Activated CD4-positive, alpha-beta T cell treated with anti-CD3 and anti-CD28 coated beads, Interleukin-2, amount 10 ng/mL, durations not matched to agents 24 days and 14 days (primary cell): ENCODE data around the gene ZNF200. TPM values are rescaled to one million over a fixed set of nuclear protein-coding genes. Genes with fewer than 3 reads are reported as not detected.
A peak's percentile ranks its signal among the peaks of the same experiment; 100 is the strongest.
"Not testable (repeated sequence)": the region's sequence is repeated elsewhere in the genome, so short reads cannot be mapped to it uniquely, and the experiment has no call there.

Experiments
- DNase-seq: peaks from one replicate; pipeline ENCODE4 v3.0.0; 2022
- H3K27ac Mint-ChIP-seq: one replicate; pipeline ENCODE4 v1.8.0; 2022; ENCODE audit warnings: mild to moderate bottlenecking, mixed read lengths
- H3K27me3 Mint-ChIP-seq: one replicate; pipeline ENCODE4 v1.8.0; 2022; ENCODE audit warnings: mixed read lengths
- H3K36me3 Mint-ChIP-seq: one replicate; pipeline ENCODE4 v1.8.0; 2022; ENCODE audit warnings: low read depth, mild to moderate bottlenecking, mixed read lengths
- H3K4me1 Mint-ChIP-seq: one replicate; pipeline ENCODE4 v1.8.0; 2021; ENCODE audit warnings: mixed read lengths
- H3K4me3 Mint-ChIP-seq: one replicate; pipeline ENCODE4 v1.8.0; 2022; ENCODE audit warnings: mild to moderate bottlenecking, moderate library complexity, mixed read lengths
- H3K9me3 Mint-ChIP-seq: one replicate; pipeline ENCODE4 v1.8.0; 2021; ENCODE audit warnings: mixed read lengths
- intact Hi-C: fragments of 100-400 bp; cut with micrococcal nuclease; formaldehyde crosslinking; loops from one replicate; pipeline ENCODE4 v1.15.1; 2023
- total RNA-seq: library from RNA; stranded (reverse); gene quantifications from 2 replicates; pipeline ENCODE4 v1.2.3, GENCODE V29; 2022

Gene ZNF200
- total RNA-seq, 1 donor from 2014 or later = 13.4 TPM

DNA sequence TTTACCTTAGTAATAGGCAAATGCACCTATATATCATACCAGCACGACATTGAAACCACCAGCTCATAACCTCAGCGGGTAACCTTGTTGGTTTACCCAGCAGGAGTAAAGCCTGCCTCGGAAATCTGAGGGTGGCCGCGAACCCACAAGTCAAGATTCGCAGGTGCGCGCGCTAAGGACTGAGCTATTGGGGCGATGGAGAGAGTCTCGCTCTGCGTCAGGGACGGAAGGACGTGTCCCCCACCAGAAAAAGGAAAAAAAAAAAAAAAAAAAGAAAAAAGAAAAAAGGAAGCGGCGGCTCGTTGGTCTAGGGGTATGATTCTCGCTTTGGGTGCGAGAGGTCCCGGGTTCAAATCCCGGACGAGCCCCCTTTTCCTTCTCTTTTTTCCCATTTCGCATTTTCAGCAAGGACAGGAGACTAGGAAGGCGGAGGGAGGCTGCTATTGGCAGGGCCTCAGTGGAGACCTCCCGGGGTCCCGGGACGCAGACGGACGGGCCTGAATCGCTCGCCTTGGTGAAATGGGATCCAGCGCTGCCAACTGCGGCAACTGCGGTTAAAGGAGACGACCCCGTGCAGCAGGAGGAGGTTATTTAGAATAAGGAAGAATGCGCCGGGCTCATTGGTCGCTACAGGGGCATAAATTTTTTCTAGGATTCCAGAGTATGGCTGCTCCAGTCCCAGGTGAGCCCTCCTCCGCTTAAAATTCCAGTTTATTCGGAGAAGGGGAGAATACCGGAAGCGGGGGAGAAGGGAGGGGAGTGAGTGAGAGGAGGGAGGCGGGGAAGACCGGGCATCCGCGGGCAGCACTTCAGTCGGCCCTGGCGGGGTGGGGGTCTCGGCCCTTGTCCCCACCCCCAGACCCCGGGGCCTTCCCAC lies 46.9 kb downstream of the ZNF200 start, which contains the start of gene OR1F1:
Gene OR1F1 (plus strand): TSS at position 407 of the 877 bp plus-strand sequence.
- DNase-seq = peak; percentile 87

DNA sequence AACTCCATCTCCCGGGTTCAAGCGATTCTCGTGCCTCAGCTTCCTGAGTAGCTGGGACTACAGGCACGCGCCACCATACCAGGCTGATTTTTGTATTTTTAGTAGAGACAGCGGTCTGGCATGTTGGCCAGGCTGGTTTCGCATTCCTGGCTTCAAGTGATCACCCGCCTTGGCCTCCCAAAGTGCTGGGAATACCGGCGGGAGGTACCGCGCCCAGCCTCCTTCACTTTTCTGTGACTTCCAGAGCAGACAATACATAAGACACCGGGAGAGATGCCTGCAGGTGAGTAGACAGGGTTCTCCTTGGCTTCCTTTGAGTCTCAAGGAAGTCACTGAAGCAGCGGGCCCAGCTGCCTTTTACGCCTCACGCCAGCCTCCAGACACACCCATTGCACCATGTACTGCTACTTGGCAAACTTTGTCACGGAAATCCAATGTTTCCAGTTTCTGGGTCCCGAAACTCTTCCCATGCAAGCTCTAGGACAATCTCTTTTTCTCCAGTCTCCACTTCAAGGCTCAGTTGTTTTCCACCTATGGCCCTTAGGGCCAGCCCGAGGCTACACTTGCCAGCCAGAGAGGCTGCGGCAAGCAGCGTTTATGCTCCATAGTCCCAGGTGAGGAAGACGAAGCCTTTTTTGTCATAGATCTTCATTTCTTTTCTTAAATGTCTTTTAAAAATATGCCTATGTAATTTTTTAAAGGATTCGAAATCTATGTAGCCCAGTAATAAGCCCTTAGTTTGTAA lies 47.8 kb downstream of the ZNF200 start:
- Mint-ChIP-seq H3K36me3 (peaks cover 12% of the 10 kb centered on the region), H3K27me3 (peaks cover 65% of the 10 kb centered on the region), H3K27ac (no peak overlapping the region), H3K4me3 (peak overlapping the region; percentile 7), H3K9me3 (peaks cover 28% of the 10 kb centered on the region), H3K4me1 (peaks cover 41% of the 10 kb centered on the region)
- intact Hi-C loops = loop anchor here (1.0 kb wide), 1 partner anchor 35 kb away; no protein-coding TSS in a partner anchor
- DNase-seq = no peak

More for the DNA sequence above, 46.9 kb downstream of the ZNF200 start, which contains the start of gene OR1F1:
- peaks cover 38% of the 10 kb centered on the region for H3K4me1 Mint-ChIP-seq
- H3K9me3 Mint-ChIP-seq = peaks cover 26% of the 10 kb centered on the region
- peaks cover 8% of the 10 kb centered on the region for H3K36me3 Mint-ChIP-seq
- intact Hi-C loops = loop anchor here (1.0 kb wide), 1 partner anchor 36 kb away; no protein-coding TSS in a partner anchor
- peak within 1 kb of the TSS; percentile 70 for H3K4me3 Mint-ChIP-seq
- H3K27ac Mint-ChIP-seq = peak within 1 kb of the TSS; percentile 79
- H3K27me3 Mint-ChIP-seq = peaks cover 58% of the 10 kb centered on the region

DNA sequence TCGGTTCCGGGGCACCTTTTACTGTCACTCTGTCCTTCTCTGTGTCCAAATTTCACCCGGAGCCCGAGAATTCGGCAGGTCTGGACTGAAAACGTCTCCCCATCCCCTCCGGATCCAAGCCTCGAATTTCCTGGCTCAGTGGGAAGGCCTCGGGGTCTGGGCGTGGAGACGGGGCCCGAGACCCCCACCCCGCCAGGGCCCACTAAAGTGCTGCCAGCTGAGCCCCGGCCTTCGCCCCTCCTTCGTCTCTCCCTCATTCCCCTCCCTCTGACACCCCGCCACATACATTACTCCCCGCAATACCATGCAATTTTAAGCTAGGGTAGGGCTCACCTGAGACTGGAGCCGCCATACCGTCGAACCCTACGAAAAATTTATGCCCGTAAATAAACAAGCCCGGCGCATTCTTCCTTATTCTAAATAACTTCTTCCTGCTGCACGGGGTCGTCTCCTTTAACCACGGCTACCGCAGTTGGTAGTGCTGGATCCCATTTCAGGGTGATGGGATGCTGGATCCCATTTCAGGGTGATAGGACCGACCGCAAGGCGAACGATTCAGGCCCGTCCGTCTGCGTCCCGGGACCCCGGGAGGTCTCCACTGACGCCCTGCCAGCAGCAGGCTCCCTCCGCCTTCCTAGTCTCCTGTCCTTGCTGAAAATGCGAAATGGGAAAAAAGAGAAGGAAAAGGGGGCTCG lies 51.4 kb downstream of the ZNF200 start:
- peak; percentile 62 for DNase-seq
- Mint-ChIP-seq H3K27ac (peak overlapping the region; percentile 91), H3K4me1 (peaks cover 22% of the 10 kb centered on the region), H3K27me3 (peaks cover 68% of the 10 kb centered on the region), H3K36me3 (peaks cover 12% of the 10 kb centered on the region), H3K4me3 (peak overlapping the region; percentile 79), H3K9me3 (peaks cover 19% of the 10 kb centered on the region)
- intact Hi-C loops = loop anchor here (1.0 kb wide), 1 partner anchor 12 kb away; no protein-coding TSS in a partner anchor

DNA sequence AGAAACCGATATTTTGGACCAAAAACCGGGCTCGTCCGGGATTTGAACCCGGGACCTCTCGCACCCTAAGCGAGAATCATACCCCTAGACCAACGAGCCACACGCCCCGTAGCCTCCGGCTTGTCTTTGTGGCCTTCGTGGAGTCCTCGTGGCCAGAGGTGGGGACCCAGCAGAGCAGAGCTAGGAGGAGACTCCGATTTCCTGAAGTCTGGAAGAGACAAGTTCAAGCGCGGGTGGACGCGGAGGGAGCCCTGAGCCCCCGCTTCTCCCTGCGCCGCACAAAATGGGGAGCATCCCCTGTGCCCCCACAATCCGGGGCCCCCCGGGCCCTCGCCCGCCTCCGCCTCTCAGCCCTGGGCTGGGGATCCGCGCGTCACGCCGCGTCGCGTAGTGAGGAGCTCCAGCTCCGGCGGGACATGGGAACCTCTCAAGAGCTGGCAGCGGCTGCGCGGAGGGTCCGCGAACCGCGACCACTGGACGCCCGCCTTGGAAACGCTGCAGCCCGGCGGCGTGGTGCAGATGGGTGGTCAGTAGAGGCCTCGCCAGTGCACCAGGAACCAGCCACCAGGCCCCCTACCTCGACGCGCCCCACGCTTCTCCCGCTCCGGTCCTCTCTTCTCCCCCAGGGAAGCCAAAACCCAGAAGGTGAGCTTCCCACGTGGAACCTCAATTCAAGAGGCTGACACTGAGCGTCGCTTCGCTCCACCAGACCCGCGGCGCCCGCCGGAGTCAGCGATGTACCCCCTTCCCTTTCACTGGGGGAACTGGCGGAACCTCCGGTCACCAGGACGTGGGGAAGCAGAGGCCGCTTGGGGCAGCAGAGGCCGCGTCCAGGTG lies 52.1 kb downstream of the ZNF200 start:
- Mint-ChIP-seq H3K9me3 (peaks cover 19% of the 10 kb centered on the region), H3K4me1 (peaks cover 17% of the 10 kb centered on the region), H3K27me3 (peaks cover 65% of the 10 kb centered on the region), H3K4me3 (peak overlapping the region; percentile 79), H3K27ac (peak overlapping the region; percentile 88), H3K36me3 (peaks cover 11% of the 10 kb centered on the region)
- intact Hi-C loops = loop anchor here (1.0 kb wide), 1 partner anchor 12 kb away; no protein-coding TSS in a partner anchor
- peak; percentile 81 for DNase-seq

DNA sequence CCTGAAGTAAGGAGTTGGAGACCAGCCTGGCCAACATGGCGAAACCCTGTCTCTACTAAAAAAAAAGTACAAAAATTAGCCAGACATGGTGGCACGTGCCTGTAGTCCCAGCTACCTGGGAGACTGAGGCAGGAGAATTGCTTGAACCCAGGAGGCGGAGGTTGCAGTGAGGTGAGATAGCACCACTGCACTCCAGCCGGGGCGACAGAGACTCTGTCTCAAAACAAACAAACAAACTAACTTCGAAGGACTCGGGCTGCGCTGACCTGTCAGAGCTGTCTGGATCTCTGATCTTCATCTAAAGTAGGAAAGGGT lies 52.7 kb downstream of the ZNF200 start:
- H3K36me3 Mint-ChIP-seq, intact Hi-C loops: not testable (repeated sequence)
- Mint-ChIP-seq H3K27me3 (peaks cover 65% of the 10 kb centered on the region), H3K4me1 (peaks cover 15% of the 10 kb centered on the region), H3K27ac (peak overlapping the region; percentile 88), H3K4me3 (peak overlapping the region; percentile 79), H3K9me3 (peaks cover 13% of the 10 kb centered on the region)
- peak; percentile 57 for DNase-seq

DNA sequence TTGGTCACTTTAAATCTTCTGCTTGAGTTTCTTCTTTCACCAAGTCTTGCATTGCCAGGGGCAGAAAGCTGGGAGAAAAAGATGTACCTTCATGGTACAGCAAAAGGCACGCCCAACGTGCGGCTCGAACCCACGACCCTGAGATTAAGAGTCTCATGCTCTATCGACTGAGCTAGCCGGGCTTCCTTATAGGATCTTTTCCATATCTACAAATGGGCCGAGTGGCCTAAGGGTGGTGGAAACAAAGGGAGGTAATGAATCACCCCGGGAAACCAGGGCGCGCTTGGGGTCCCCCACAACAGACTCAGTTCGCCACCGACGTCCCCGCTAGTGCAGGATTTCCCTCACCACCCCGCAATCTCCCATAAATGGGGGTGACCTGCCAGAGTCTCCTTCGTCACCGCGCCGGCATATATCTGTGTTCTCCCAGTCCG lies 54.5 kb downstream of the ZNF200 start:
- DNase-seq = peak; percentile 55
- Mint-ChIP-seq H3K4me1 (peaks cover 17% of the 10 kb centered on the region), H3K27ac (no peak overlapping the region), H3K9me3 (peaks cover 12% of the 10 kb centered on the region), H3K36me3 (peaks cover 12% of the 10 kb centered on the region), H3K27me3 (peaks cover 77% of the 10 kb centered on the region), H3K4me3 (no peak overlapping the region)
- intact Hi-C loops = no loop called here

DNA sequence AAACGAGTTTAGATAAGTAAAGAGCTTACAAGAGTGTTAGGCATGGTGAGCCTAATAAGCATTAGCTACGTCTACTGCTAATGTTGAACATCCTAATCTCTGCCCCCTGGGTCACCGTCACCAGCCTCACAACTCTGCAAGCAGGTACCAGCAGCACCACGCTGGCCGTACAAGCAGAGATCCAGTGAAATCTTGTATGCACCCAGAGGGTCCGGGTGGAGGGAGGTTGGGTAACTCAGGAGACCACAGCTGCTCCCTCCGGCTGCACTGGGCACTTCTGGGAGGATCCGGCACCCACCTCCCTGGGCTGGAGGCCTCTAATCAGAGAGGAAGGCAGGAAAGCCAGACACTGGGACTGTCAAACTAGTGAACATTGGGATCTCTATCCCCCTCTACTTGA lies 55.3 kb downstream of the ZNF200 start:
- Mint-ChIP-seq H3K27me3 (peaks cover 81% of the 10 kb centered on the region), H3K9me3 (peaks cover 12% of the 10 kb centered on the region), H3K4me1 (peaks cover 17% of the 10 kb centered on the region), H3K36me3 (peaks cover 12% of the 10 kb centered on the region), H3K4me3 (no peak overlapping the region), H3K27ac (no peak overlapping the region)
- intact Hi-C loops = no loop called here
- DNase-seq = peak; percentile 55

DNA sequence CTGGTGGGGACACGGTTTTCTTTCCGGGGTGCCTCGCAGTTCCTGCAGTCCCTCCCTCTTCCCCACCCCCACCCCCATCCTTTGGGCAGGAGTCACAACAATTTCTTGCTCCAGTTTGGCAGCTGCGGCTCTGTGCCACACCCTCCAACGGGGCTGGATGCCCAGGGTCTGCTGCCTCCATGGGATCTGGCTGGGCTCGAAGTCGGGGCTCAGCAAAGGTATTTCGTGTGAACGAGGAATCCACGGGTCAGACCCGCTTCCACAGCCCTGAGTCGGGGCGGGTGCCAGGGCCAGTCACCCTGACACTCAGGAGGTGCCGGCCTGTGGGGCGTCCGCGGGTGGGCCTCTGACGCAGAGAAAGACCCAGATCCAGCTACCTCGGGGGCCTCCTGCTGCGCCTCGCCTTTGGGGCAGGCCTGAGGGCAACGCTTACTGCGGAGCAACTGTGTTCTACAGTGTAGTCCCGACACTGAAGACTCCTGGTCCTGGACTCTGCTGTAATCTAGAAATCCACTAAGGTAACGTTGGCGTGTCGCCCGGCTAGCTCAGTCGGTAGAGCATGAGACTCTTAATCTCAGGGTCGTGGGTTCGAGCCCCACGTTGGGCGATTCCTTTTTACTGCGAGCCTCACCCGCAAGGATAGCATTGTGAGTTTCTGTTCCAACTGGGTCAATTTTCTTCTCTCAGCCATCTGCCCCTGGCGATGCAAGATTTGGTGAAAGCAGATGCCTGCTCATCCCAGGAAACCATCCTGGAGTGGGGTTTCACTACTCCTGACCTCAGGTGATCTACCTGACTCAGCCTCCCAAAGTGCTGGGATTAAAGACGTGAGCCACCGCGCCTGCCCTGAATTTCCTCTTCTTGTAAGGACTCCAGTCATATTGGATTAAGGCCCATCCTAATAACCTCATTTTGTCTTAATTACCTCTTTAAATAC lies 59.5 kb downstream of the ZNF200 start:
- DNase-seq = peak; percentile 69
- peaks cover 33% of the 10 kb centered on the region for H3K4me1 Mint-ChIP-seq
- H3K4me3 Mint-ChIP-seq = no peak overlapping the region
- H3K27me3 Mint-ChIP-seq = peaks cover 73% of the 10 kb centered on the region
- H3K36me3 Mint-ChIP-seq = peaks cover 6% of the 10 kb centered on the region
- intact Hi-C loops = no loop called here
- peaks cover 3% of the 10 kb centered on the region for H3K9me3 Mint-ChIP-seq
- H3K27ac Mint-ChIP-seq = no peak overlapping the region

DNA sequence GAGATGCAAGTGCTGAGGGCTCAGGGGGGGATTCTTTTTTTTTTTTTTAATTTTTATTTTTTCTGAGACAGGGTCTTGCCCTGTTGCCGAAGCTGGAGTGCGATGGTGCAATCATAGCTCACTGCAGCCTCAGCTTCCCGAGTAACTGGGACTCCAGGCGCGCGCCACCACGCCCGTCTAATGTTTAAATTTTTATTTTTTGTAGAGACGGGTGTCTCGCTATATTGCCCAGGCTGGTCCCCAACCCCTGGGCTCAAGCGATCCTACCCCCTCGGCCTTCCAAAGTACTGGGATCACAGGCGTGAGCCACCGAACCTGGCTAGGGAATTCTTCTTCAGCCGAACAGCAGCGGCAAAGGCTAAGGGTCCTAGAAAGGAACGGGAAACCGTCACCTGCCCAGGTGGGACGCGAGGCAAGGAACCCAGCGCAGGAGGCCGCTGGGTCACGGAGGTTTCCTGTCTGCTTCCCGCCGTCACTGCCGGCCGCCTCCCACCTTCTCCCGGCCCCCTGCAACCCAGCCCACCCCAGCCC lies 60.3 kb downstream of the ZNF200 start:
- intact Hi-C loops = no loop called here
- Mint-ChIP-seq H3K27ac (no peak overlapping the region), H3K4me3 (no peak overlapping the region), H3K27me3 (peaks cover 72% of the 10 kb centered on the region), H3K9me3 (peaks cover 3% of the 10 kb centered on the region), H3K36me3 (peaks cover 6% of the 10 kb centered on the region), H3K4me1 (peaks cover 34% of the 10 kb centered on the region)
- no peak for DNase-seq

DNA sequence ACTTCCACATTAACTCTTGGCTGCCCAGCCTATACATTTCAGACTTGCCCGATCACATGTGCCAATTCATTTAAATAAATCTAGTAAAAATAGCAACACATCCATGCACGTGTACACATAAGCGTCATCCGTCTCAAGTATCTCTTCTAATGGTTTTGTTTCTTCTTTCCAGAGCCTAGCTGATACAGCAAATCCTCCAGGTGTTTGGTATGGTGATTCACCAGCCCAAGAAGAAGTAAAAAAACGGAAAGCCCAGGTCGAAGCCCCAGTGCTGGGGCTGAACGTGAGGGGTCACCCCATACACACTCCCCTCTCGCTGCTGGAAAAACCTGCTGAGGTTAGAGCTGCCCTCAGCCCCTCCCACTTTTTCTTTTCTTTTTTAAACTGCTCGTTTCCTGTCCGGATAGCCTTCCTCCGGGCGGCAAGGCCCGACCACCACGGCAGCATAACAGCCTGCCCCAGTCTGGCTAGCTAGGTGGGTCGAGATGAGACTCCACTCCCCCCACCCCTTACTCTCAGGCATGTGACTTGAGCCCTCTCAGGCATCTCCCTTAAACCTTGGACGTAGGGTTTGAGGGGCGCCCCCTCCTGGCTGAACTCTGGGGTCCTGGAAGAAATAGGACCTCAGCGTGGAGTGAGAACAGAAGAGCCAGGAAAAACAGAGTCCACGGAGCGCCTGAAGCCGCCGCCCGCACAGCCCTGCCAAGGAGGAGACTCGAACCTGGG lies 60.9 kb downstream of the ZNF200 start:
- H3K4me3 Mint-ChIP-seq = peak overlapping the region; percentile 76
- H3K4me1 Mint-ChIP-seq = peaks cover 34% of the 10 kb centered on the region
- intact Hi-C loops = no loop called here
- peak overlapping the region; percentile 11 for H3K27ac Mint-ChIP-seq
- DNase-seq = peak; percentile 67
- peaks cover 3% of the 10 kb centered on the region for H3K9me3 Mint-ChIP-seq
- H3K36me3 Mint-ChIP-seq = peaks cover 6% of the 10 kb centered on the region
- peaks cover 72% of the 10 kb centered on the region for H3K27me3 Mint-ChIP-seq
